ENCODE results near the gene SERPINA9.

- TF ChIP-seq CTCF (IDR thresholded peaks at IDR 0.05), result no peak
- no peak for TF ChIP-seq POLR2AphosphoS5 (IDR thresholded peaks at IDR 0.05)
- TF ChIP-seq POLR2A (IDR thresholded peaks at IDR 0.05), result no peak
Measured at GRCh38 chr14:94439453-94440057, 36.4 kb downstream of the SERPINA9 start.
